Activated CD4-positive, alpha-beta memory T cell treated with anti-CD3 and anti-CD28 coated beads, Interleukin-2, amount 10 ng/mL, durations not matched to agents 7 days and 5 days (primary cell): ENCODE measurements around the gene CTNNA3. TPM values are rescaled to one million over a fixed set of nuclear protein-coding genes. Genes with fewer than 3 reads are reported as not detected.

Experiments used
- CTCF ChIA-PET: fragments of 350-600 bp; sonication (Branson Sonifier 250); formaldehyde crosslinking; loops from one replicate; lab custom pipeline; 2021; ENCODE audit warnings: antibody characterized with exemption, inconsistent platforms; lab: Charles Lee
- POLR2A ChIA-PET: fragments of 350-600 bp; sonication (Branson Sonifier 250); formaldehyde crosslinking; loops from one replicate; lab custom pipeline; 2021; ENCODE audit warnings: antibody characterized with exemption; lab: Charles Lee
- DNase-seq: peaks from one replicate; pipeline ENCODE4 v3.0.0-alpha.2; 2020
- H3K27ac Mint-ChIP-seq: one replicate; pipeline ENCODE4 v1.8.0; 2021; ENCODE audit warnings: mild to moderate bottlenecking, mixed read lengths
- H3K27me3 Mint-ChIP-seq: one replicate; pipeline ENCODE4 v1.8.0; 2021; ENCODE audit warnings: mixed read lengths
- H3K36me3 Mint-ChIP-seq: one replicate; pipeline ENCODE4 v1.8.0; 2021; ENCODE audit warnings: low read depth, mixed read lengths
- H3K4me1 Mint-ChIP-seq: one replicate; pipeline ENCODE4 v1.8.0; 2021; ENCODE audit warnings: mixed read lengths
- H3K4me3 Mint-ChIP-seq: one replicate; pipeline ENCODE4 v1.8.0; 2021; ENCODE audit warnings: mild to moderate bottlenecking, mixed read lengths
- H3K9me3 Mint-ChIP-seq: one replicate; pipeline ENCODE4 v1.8.0; 2021; ENCODE audit warnings: mixed read lengths
- total RNA-seq, 2 experiments: library from RNA; stranded (reverse); gene quantifications; one replicate each; pipeline ENCODE4 v1.2.3, GENCODE V29; 2021

Gene CTNNA3
- total RNA-seq, 2 experiments from 2014 or later, result 0.78 TPM; not detected in 1

DNA sequence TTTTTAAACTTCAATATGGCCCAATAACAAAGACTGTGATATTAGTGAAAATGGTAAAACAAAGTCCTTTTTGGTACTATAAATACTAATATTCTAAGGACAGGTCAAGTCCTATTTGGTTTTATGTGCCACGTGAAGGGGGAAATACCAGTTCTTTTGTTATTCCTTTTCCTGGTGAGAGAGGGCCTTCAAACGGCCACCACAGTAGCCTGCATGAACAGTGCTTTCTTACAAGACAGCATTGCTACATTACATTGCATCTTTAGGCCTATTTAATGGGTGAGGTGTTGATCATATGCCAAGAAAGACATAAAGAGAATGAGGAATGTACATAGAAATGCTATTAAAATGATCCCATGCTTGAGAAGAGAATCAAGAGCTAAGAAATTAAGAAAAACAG lies 555.4 kb downstream of the CTNNA3 start:
- CTCF ChIA-PET, result no interaction called here
- Mint-ChIP-seq H3K27me3 (no peaks in the 10 kb centered on the region), H3K4me1 (no peaks in the 10 kb centered on the region), H3K36me3 (no peaks in the 10 kb centered on the region), H3K27ac (no peak overlapping the region), H3K9me3 (peaks cover 2% of the 10 kb centered on the region), H3K4me3 (no peak overlapping the region)
- DNase-seq, result no peak
- POLR2A ChIA-PET, result no interaction called here

DNA sequence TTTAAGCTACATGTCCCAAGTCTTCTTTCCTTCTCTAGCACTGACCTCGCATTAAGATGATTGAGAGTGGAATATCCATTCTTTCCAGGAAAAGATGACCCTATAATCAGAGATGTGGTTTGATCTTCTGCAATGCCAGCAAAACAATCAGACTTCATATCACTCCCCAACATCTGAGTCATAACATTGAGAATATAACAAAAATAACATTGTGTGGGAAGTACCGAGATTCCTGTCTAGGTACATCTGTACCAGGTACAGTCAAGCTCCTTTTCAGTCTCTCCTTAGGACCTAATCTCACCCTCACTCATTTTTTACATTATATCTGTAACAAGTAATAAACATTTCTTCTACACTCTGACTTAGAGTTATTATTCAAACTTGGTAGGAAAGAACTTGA lies 568.6 kb downstream of the CTNNA3 start:
- Mint-ChIP-seq H3K9me3 (no peaks in the 10 kb centered on the region), H3K27ac (no peak overlapping the region), H3K4me1 (no peaks in the 10 kb centered on the region), H3K36me3 (no peaks in the 10 kb centered on the region), H3K27me3 (no peaks in the 10 kb centered on the region), H3K4me3 (no peak overlapping the region)
- POLR2A ChIA-PET, result no interaction called here
- CTCF ChIA-PET, result no interaction called here
- DNase-seq, result no peak

DNA sequence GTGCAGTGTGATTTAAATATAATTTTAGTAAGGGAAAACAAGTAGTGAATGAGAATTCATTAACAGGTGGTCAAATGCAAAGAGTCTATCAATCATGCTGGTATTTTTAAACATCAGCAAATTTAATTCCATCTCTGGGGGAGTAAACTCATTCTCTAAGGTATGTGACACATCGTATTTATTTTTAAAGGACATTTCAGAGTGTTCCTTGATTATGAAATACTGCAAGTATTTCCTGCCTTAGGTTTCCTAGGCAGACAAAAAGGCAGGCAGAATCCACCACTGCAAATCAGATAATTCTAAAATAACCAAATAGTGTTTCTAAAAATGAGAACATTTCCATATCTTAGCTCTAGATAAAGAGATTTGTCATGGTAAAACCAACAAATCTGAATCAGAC lies 576.3 kb downstream of the CTNNA3 start:
- no peaks in the 10 kb centered on the region for H3K4me1 Mint-ChIP-seq
- ChIA-PET POLR2A (no interaction called here), CTCF (no interaction called here)
- no peak for DNase-seq
- no peak overlapping the region for H3K27ac Mint-ChIP-seq
- no peaks in the 10 kb centered on the region for H3K36me3 Mint-ChIP-seq
- no peaks in the 10 kb centered on the region for H3K9me3 Mint-ChIP-seq
- H3K27me3 Mint-ChIP-seq, result no peaks in the 10 kb centered on the region
- H3K4me3 Mint-ChIP-seq, result no peak overlapping the region

DNA sequence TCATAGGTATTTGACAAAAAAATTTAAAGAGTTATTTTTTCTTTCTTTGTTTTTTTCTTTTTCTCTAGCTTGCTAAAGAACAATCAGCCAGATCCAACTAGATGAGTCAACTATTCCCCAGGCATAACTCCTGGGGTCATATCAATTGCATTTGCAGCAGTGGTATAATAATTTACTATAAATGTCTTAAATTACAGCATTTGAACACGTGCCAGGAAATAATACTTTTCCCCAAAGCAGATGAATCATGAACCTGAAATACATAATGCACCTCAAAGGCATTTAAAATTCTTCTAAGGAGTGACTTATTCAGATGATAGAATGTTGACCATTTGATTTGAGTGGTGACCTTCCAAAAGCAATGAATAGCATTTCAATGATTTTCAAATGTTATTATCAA lies 580.0 kb downstream of the CTNNA3 start:
- no peaks in the 10 kb centered on the region for H3K9me3 Mint-ChIP-seq
- POLR2A ChIA-PET, result no interaction called here
- DNase-seq, result no peak
- no peak overlapping the region for H3K27ac Mint-ChIP-seq
- no peaks in the 10 kb centered on the region for H3K27me3 Mint-ChIP-seq
- H3K4me1 Mint-ChIP-seq, result no peaks in the 10 kb centered on the region
- no peak overlapping the region for H3K4me3 Mint-ChIP-seq
- no peaks in the 10 kb centered on the region for H3K36me3 Mint-ChIP-seq
- CTCF ChIA-PET, result no interaction called here

DNA sequence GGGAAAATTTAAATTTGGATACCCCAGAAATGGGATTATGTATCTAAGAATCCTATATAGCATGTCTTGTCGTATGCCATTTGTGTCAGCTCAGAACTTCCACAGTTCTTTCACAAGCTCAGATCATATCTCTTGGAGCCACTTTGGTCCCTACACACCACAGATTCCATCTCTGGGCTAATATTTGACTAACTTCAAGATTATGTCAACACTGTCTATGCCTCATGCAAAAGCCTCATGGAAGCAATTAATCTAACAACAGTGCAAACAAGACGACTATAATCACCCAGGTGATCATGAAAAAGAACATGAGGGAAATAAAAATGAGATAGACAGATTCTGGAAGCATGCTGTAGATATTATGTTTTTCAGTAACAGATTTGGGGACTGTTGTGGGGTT lies 581.0 kb downstream of the CTNNA3 start:
- Mint-ChIP-seq H3K36me3 (no peaks in the 10 kb centered on the region), H3K9me3 (no peaks in the 10 kb centered on the region), H3K27ac (no peak overlapping the region), H3K4me1 (no peaks in the 10 kb centered on the region), H3K27me3 (no peaks in the 10 kb centered on the region), H3K4me3 (no peak overlapping the region)
- DNase-seq, result no peak
- POLR2A ChIA-PET, result no interaction called here
- CTCF ChIA-PET, result no interaction called here

DNA sequence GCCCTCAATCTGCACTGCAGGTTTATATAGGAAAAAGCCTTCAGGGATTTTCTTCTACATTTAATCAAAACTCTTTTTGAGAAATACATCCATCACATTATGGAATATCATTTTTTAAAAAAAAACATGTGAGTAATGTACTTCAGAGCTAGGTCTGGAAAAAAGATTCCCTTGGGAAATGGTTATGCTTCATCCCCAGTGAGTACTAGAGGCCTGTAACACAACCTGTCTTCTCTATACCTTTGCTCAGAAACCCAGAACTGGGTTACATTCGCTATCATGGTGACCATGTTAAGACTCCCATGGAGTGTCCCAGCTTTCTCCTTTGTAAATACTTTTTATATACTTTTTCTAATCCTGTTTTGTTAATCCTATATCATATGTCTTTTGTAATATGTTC lies 583.2 kb downstream of the CTNNA3 start:
- POLR2A ChIA-PET, result no interaction called here
- no peak overlapping the region for H3K27ac Mint-ChIP-seq
- no peak for DNase-seq
- no peaks in the 10 kb centered on the region for H3K4me1 Mint-ChIP-seq
- no peaks in the 10 kb centered on the region for H3K36me3 Mint-ChIP-seq
- H3K9me3 Mint-ChIP-seq, result no peaks in the 10 kb centered on the region
- H3K27me3 Mint-ChIP-seq, result no peaks in the 10 kb centered on the region
- H3K4me3 Mint-ChIP-seq, result no peak overlapping the region
- CTCF ChIA-PET, result no interaction called here

DNA sequence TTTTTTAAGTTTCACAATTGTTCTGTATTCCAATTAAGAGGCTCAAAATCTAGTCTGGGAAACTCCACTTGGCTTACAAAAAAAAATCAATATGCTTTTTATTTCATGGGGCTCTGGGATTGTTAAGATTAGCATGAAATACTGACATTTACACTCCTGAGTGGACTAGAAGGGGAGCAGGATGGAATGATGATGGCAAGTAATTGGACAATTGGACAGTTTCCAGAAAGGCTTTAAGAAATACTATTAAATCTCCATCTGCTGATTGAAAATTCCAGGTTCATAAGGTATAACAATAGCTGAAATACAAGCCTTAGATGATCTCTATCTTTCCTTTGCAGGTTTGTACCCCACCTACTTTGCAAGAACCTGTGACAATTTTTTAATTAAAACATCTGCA lies 585.7 kb downstream of the CTNNA3 start:
- H3K4me1 Mint-ChIP-seq, result no peaks in the 10 kb centered on the region
- no peaks in the 10 kb centered on the region for H3K27me3 Mint-ChIP-seq

DNA sequence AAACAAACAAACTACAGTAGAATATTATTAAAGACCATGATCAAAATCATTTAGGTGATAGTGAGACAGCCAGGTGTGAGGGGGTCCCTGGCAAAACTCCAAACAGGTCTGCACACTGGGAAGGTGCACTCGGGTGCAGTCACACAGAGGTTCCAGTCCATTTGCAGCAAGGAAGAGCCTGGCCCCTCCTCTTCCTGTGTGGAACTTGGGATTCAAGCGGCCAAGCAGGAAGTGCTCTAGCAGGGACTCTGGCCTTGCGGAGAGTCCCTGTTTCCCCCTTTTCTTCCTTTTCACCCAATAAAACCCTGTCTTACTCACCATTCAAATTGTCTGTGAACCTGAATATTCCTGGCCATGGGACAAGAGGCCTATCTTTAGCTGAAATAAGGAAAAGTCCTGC lies 588.3 kb downstream of the CTNNA3 start:
- Mint-ChIP-seq H3K27ac (no peak overlapping the region), H3K4me1 (no peaks in the 10 kb centered on the region), H3K36me3 (no peaks in the 10 kb centered on the region), H3K9me3 (no peaks in the 10 kb centered on the region), H3K27me3 (no peaks in the 10 kb centered on the region), H3K4me3 (no peak overlapping the region)
- ChIA-PET CTCF (no interaction called here), POLR2A (no interaction called here)
- no peak for DNase-seq

More for the DNA sequence above, 585.7 kb downstream of the CTNNA3 start:
- ChIA-PET CTCF (interaction anchor here (0.6 kb wide), 1 partner anchor 241 kb away, joined by 4 read pairs; no protein-coding TSS in a partner anchor), POLR2A (no interaction called here)
- no peak overlapping the region for H3K4me3 Mint-ChIP-seq
- H3K9me3 Mint-ChIP-seq, result no peaks in the 10 kb centered on the region
- H3K27ac Mint-ChIP-seq, result no peak overlapping the region
- DNase-seq, result no peak
- no peaks in the 10 kb centered on the region for H3K36me3 Mint-ChIP-seq

DNA sequence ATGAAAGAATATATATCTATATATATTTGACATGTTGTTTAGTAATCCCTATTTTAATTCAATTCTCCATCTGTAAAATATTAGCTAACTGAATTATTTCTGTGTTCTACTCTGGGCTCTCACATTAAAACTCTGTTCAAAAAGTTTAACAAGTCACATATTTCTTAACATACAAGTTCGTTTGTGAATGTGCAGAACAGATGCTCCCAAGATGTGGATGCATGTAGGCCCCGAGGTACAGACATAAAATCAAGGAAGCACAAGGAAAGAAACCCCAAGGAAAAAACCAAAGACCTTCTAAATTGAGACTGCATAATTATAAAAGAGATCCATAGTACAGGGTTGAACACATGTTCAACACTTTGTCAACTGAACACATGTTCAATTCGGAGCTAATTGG lies 595.0 kb downstream of the CTNNA3 start:
- no peak overlapping the region for H3K4me3 Mint-ChIP-seq
- ChIA-PET CTCF (no interaction called here), POLR2A (no interaction called here)
- no peak overlapping the region for H3K27ac Mint-ChIP-seq
- H3K9me3 Mint-ChIP-seq, result no peaks in the 10 kb centered on the region
- no peaks in the 10 kb centered on the region for H3K4me1 Mint-ChIP-seq
- no peaks in the 10 kb centered on the region for H3K36me3 Mint-ChIP-seq
- no peak for DNase-seq
- no peaks in the 10 kb centered on the region for H3K27me3 Mint-ChIP-seq

DNA sequence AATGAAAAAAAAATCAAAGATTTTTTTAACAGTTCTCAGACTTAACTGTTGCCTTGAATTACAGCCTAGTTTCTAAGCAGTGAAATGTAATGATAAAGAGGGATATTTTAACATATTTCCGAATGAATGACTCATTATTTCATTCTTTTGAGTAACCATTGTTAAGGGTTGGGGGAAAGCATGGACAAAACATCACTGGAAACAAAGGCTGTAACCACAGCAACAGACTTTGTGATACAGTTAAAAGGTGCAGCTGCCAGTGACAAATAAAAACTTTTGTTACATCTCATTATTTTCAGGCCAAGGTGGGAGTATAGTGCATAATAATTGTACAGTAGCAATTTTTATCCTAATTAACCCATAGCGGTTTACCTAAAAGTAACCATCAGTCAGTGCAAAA lies 597.5 kb downstream of the CTNNA3 start:
- DNase-seq, result no peak
- Mint-ChIP-seq H3K27me3 (no peaks in the 10 kb centered on the region), H3K36me3 (no peaks in the 10 kb centered on the region), H3K9me3 (no peaks in the 10 kb centered on the region), H3K4me3 (no peak overlapping the region), H3K27ac (no peak overlapping the region), H3K4me1 (no peaks in the 10 kb centered on the region)
- POLR2A ChIA-PET, result no interaction called here
- CTCF ChIA-PET, result no interaction called here

DNA sequence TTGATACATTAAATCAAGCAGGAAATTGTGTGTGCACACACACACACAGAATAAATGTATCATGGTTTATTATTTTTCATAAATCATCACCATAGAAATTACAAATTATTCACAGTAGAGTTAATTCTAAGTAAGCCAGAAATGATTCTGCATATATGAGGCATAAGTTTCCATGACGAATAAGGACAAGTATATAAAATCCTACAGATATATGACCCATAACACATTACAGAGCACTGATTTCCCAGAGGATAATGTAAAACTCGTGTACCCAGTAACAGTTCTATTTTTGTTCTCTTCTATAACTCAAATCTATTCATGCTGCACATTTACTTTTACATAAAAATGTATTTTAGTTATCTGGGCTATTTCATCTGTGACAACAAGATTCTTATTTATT lies 600.5 kb downstream of the CTNNA3 start:
- Mint-ChIP-seq H3K4me1 (no peaks in the 10 kb centered on the region), H3K9me3 (no peaks in the 10 kb centered on the region), H3K27ac (no peak overlapping the region), H3K4me3 (no peak overlapping the region), H3K36me3 (no peaks in the 10 kb centered on the region), H3K27me3 (no peaks in the 10 kb centered on the region)
- POLR2A ChIA-PET, result no interaction called here
- CTCF ChIA-PET, result no interaction called here
- no peak for DNase-seq

DNA sequence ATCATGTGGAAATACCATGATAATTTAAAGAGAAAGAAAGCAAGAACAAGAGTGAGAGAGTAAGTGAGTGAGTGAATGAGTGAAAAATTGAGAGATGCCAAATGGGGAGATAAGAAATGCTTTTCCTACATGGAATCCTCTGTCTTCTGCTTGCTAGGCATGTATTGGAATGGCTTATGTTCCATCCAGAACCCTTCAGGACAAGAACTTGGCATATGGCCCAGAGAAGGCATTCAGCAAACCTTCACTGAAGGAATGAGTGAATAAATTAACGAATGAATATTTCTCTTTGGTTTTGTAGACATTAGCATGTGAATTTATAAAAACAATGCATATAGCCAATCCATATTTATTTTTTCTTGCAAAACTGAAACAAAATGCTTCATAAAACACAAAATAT lies 608.0 kb downstream of the CTNNA3 start:
- no peak for DNase-seq
- Mint-ChIP-seq H3K27me3 (no peaks in the 10 kb centered on the region), H3K27ac (no peak overlapping the region), H3K4me3 (no peak overlapping the region), H3K4me1 (no peaks in the 10 kb centered on the region), H3K9me3 (no peaks in the 10 kb centered on the region), H3K36me3 (no peaks in the 10 kb centered on the region)
- POLR2A ChIA-PET, result no interaction called here
- CTCF ChIA-PET, result no interaction called here

DNA sequence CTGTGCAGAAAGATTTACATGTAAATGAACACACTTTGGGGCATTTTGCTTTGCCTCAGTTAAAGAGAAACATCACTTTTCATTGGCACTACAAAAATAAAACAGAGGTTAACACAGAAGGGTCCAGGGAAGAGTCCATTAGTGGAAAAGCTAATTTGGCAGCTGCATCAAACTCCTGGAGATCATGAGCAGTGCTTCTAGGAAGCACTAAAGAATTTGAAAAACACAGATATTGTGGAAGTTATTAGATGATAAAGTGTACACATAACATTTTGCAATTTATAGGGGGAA lies 608.9 kb downstream of the CTNNA3 start:
- Mint-ChIP-seq H3K36me3 (no peaks in the 10 kb centered on the region), H3K4me1 (no peaks in the 10 kb centered on the region), H3K27me3 (no peaks in the 10 kb centered on the region), H3K9me3 (no peaks in the 10 kb centered on the region), H3K27ac (no peak overlapping the region), H3K4me3 (no peak overlapping the region)
- ChIA-PET CTCF (no interaction called here), POLR2A (no interaction called here)
- no peak for DNase-seq

DNA sequence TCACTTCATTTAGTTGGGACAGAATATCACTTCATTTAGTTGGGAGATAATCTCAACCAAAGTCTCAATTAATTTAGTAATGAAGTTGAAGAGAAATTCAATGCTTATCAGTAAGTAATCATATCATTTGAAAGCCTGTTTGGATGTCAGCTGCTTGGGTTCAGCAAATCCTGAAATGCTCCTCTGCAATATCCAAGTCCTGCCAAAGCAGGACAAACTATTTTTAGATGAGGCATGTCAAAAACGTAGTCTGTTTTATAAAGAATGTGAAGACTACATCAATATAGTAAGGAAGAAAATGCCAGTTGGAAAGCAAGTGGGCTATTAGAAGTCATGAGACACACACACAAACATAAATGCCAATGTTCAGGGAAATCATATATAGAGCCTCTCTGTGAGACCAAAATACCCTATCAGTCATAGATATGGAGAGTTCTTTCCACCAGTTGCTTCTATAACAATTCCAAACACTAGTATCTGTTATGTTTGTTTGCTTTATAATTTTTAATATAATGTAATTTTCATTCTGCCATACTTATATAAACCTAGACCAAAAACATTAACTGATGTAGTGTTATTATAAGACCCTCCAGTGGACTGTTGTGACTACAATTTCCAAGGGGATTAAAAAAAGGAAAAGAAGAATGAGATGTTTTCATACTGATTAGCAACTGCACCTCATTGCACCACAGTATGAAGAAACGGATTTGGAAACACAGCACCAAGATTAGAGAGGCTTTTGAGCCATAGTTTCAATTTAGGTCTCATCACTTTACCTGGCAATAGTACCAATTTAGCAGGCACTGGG lies 609.5 kb downstream of the CTNNA3 start:
- Mint-ChIP-seq H3K27ac (no peak overlapping the region), H3K9me3 (no peaks in the 10 kb centered on the region), H3K27me3 (no peaks in the 10 kb centered on the region), H3K4me3 (no peak overlapping the region), H3K4me1 (no peaks in the 10 kb centered on the region), H3K36me3 (no peaks in the 10 kb centered on the region)
- no peak for DNase-seq
- CTCF ChIA-PET, result no interaction called here
- POLR2A ChIA-PET, result no interaction called here
